Parathyroid adenoma (tissue), 2 donors: Measurements from ENCODE around the gene KMT5B.

ENCODE experiments used
- H2AFZ ChIP-seq: fragments of 300-600 bp; sonication (generic); one replicate; pipeline ENCODE4 v1.7.0; 2017; ENCODE audit warnings: antibody characterized with exemption, mild to moderate bottlenecking
- H3K27ac ChIP-seq: fragments of 300-600 bp; sonication (generic); one replicate; pipeline ENCODE4 v1.7.0; 2017
- H3K27me3 ChIP-seq: fragments of 300-600 bp; sonication (generic); one replicate; pipeline ENCODE4 v1.7.0; 2017; ENCODE audit warnings: low read length; ENCODE audit not compliant: control insufficient read depth, insufficient read depth
- H3K36me3 ChIP-seq: fragments of 300-600 bp; sonication (generic); one replicate; pipeline ENCODE4 v1.7.0; 2017; ENCODE audit warnings: low read length; ENCODE audit not compliant: control insufficient read depth, insufficient read depth
- H3K4me1 ChIP-seq: fragments of 300-600 bp; sonication (generic); one replicate; pipeline ENCODE4 v1.7.0; 2017; ENCODE audit warnings: control low read depth
- H3K4me2 ChIP-seq: fragments of 300-600 bp; sonication (generic); one replicate; pipeline ENCODE4 v1.7.0; 2017; ENCODE audit warnings: low read length
- H3K4me3 ChIP-seq: fragments of 300-600 bp; sonication (generic); one replicate; pipeline ENCODE4 v1.7.0; 2017; ENCODE audit warnings: low read depth, low read length
- H3K79me2 ChIP-seq: fragments of 300-600 bp; sonication (generic); one replicate; pipeline ENCODE4 v1.7.0; 2017; ENCODE audit warnings: control low read depth
- H3K9ac ChIP-seq: fragments of 300-600 bp; sonication (generic); one replicate; pipeline ENCODE4 v1.7.0; 2017; ENCODE audit warnings: mild to moderate bottlenecking
- H3K9me3 ChIP-seq: fragments of 300-600 bp; sonication (generic); one replicate; pipeline ENCODE4 v1.7.0; 2017; ENCODE audit warnings: low read length; ENCODE audit not compliant: control insufficient read depth
- CTCF ChIP-seq: fragments of 300-600 bp; sonication (generic); IDR thresholded peaks from one replicate; pipeline ENCODE4 v1.7.0; 2017; ENCODE audit warnings: antibody characterized with exemption, mild to moderate bottlenecking
- donor health status: primary hyperparathyroidism.

The KMT5B gene

GRCh38 chr11:68181719-68182451 lies 31.2 kb downstream of the KMT5B start:
- no peaks in the 10 kb centered on the region for H3K27me3 ChIP-seq
- no peak overlapping the region for H3K27ac ChIP-seq
- no peaks in the 10 kb centered on the region for H3K36me3 ChIP-seq
- no peak for TF ChIP-seq CTCF
- H2AFZ ChIP-seq = no peak overlapping the region
- H3K9me3 ChIP-seq = no peaks in the 10 kb centered on the region
- H3K4me2 ChIP-seq = no peak overlapping the region
- no peaks in the 10 kb centered on the region for H3K4me1 ChIP-seq
- no peak overlapping the region for H3K9ac ChIP-seq
- H3K4me3 ChIP-seq = no peak overlapping the region
- H3K79me2 ChIP-seq = no peaks in the 10 kb centered on the region

- Histone ChIP-seq H2AFZ (no peak overlapping the region), H3K9me3 (no peaks in the 10 kb centered on the region), H3K27ac (no peak overlapping the region), H3K4me2 (no peak overlapping the region), H3K27me3 (no peaks in the 10 kb centered on the region), H3K79me2 (no peaks in the 10 kb centered on the region), H3K4me3 (no peak overlapping the region), H3K9ac (no peak overlapping the region), H3K36me3 (no peaks in the 10 kb centered on the region), H3K4me1 (no peaks in the 10 kb centered on the region)
- no peak for TF ChIP-seq CTCF
These were observed 33.2 kb downstream of the KMT5B start for GRCh38 chr11:68179847-68180246.

GRCh38 chr11:68177877-68178276 lies 35.2 kb downstream of the KMT5B start:
- no peak overlapping the region for H3K9ac ChIP-seq
- no peak overlapping the region for H3K4me3 ChIP-seq
- no peak overlapping the region for H2AFZ ChIP-seq
- H3K4me1 ChIP-seq = no peaks in the 10 kb centered on the region
- no peaks in the 10 kb centered on the region for H3K79me2 ChIP-seq
- no peak overlapping the region for H3K4me2 ChIP-seq
- no peaks in the 10 kb centered on the region for H3K9me3 ChIP-seq
- H3K27ac ChIP-seq = no peak overlapping the region
- TF ChIP-seq CTCF = no peak
- H3K36me3 ChIP-seq = no peaks in the 10 kb centered on the region
- H3K27me3 ChIP-seq = no peaks in the 10 kb centered on the region

GRCh38 chr11:68173926-68174325 lies 39.2 kb downstream of the KMT5B start:
- H3K79me2 ChIP-seq = no peaks in the 10 kb centered on the region
- TF ChIP-seq CTCF = no peak
- H2AFZ ChIP-seq = no peak overlapping the region
- H3K9ac ChIP-seq = no peak overlapping the region
- H3K36me3 ChIP-seq = no peaks in the 10 kb centered on the region
- H3K4me2 ChIP-seq = no peak overlapping the region
- H3K4me3 ChIP-seq = no peak overlapping the region
- H3K4me1 ChIP-seq = no peaks in the 10 kb centered on the region
- H3K27ac ChIP-seq = no peak overlapping the region
- no peaks in the 10 kb centered on the region for H3K9me3 ChIP-seq
- H3K27me3 ChIP-seq = no peaks in the 10 kb centered on the region

GRCh38 chr11:68169442-68169841 lies 43.7 kb downstream of the KMT5B start:
- H3K27ac ChIP-seq = no peak overlapping the region
- H3K9me3 ChIP-seq = no peaks in the 10 kb centered on the region
- no peak for TF ChIP-seq CTCF
- H3K79me2 ChIP-seq = no peaks in the 10 kb centered on the region
- no peak overlapping the region for H3K4me2 ChIP-seq
- no peak overlapping the region for H3K9ac ChIP-seq
- H3K4me1 ChIP-seq = no peaks in the 10 kb centered on the region
- no peaks in the 10 kb centered on the region for H3K27me3 ChIP-seq
- no peak overlapping the region for H2AFZ ChIP-seq
- H3K4me3 ChIP-seq = no peak overlapping the region
- no peaks in the 10 kb centered on the region for H3K36me3 ChIP-seq
